HEK293T (cell line): ENCODE data around the gene WDR90.

Source experiments
- FOXK2 ChIP-seq: fragments of 450-650 bp; IDR thresholded peaks from 2 replicates; pipeline ENCODE4 v1.6.1; 2016; ENCODE audit warnings: mild to moderate bottlenecking
- HDGF ChIP-seq: fragments of 450-650 bp; IDR thresholded peaks from 2 replicates; pipeline ENCODE4 v1.6.1; 2017; ENCODE audit warnings: antibody characterized with exemption, borderline replicate concordance
- NFRKB ChIP-seq: fragments of 450-650 bp; IDR thresholded peaks from 2 replicates; pipeline ENCODE4 v1.6.1; 2016; ENCODE audit warnings: mild to moderate bottlenecking, moderate library complexity

DNA sequence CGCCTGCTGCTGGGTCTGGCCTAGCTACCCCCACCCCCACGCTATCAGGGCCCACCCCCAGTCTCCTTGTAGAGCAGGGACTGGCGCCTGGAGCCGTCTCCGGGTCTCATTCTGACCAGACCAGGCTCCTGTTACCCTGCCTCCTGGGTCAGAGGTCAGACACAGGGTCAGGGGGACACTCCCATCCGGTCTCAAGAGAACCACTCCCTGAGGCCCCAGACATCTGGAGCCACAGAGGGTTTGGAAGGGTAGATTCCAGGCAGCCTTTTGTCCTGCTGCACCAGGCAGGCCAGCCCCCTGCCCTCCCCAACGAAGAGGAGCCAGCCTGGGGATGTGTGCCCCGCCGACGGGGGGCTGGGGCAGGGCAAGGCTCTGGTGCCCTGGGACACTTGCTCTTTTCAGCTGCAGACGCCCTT is 19.3 kb upstream of the WDR90 start:
- TF ChIP-seq FOXK2 (no peak), NFRKB (no peak), HDGF (no peak)
